Lung (tissue), 12 donors: Measurements from ENCODE around the gene PRMT3. TPM values are rescaled to one million over a fixed set of nuclear protein-coding genes. Genes with fewer than 3 reads are reported as not detected.
"Not testable (repeated sequence)": the region's sequence is repeated elsewhere in the genome, so short reads cannot be mapped to it uniquely, and the experiment has no call there.

Source experiments
- ATAC-seq: fragments of 200-7000 bp; cut with Tn5 transposase; one replicate; pipeline ENCODE4 v1.9.1; 2020; ENCODE audit warnings: moderate number of reproducible peaks; ENCODE audit not compliant: insufficient read depth, low FRiP score
- DNase-seq, 3 donors: peaks; one replicate each; pipeline ENCODE4 v3.0.0-alpha.2; 2013 to 2017
- H3K27ac ChIP-seq, 2 donors: one replicate each; pipeline ENCODE4 v1.5.1; 2013; ENCODE audit warnings: mild to moderate bottlenecking in 2 of 2, moderate library complexity in 2 of 2, control low read depth in 1 of 2, inconsistent platforms in 1 of 2, low read depth in 1 of 2, low read length in 1 of 2
- H3K27me3 ChIP-seq, 3 donors: one replicate each; pipeline ENCODE4 v1.5.1; 2013; ENCODE audit warnings: low read length in 2 of 3; ENCODE audit not compliant: control insufficient read depth in 3 of 3, insufficient read depth in 3 of 3
- H3K36me3 ChIP-seq, 4 donors: one replicate each; pipeline ENCODE4 v1.5.1; 2013; ENCODE audit warnings: low read length in 4 of 4, mild to moderate bottlenecking in 1 of 4, moderate library complexity in 1 of 4; ENCODE audit not compliant: control insufficient read depth in 4 of 4, insufficient read depth in 4 of 4
- H3K4me1 ChIP-seq, 5 donors: one replicate each; pipeline ENCODE4 v1.5.1; 2013; ENCODE audit warnings: low read length in 5 of 5, mild to moderate bottlenecking in 2 of 5, moderate library complexity in 1 of 5; ENCODE audit not compliant: control insufficient read depth in 5 of 5, insufficient read depth in 5 of 5
- H3K4me3 ChIP-seq: one replicate; pipeline ENCODE4 v1.5.1; 2013; ENCODE audit warnings: mild to moderate bottlenecking, control low read depth, moderate library complexity
- H3K9ac ChIP-seq, 2 donors: one replicate each; pipeline ENCODE4 v1.5.1; 2013; ENCODE audit warnings: low read length in 2 of 2, control low read depth in 1 of 2; ENCODE audit not compliant: insufficient read depth in 1 of 2
- H3K9me3 ChIP-seq, 4 donors: one replicate each; pipeline ENCODE4 v1.5.1; 2013; ENCODE audit warnings: low read length in 3 of 4, mild to moderate bottlenecking in 1 of 4, moderate library complexity in 1 of 4; ENCODE audit not compliant: control insufficient read depth in 4 of 4, insufficient read depth in 3 of 4
- WGBS, 2 donors: extraction: QIAGEN DNeasy Blood & Tissue Kit; methylation state at CpG; one replicate each; pipeline ENCODE4 v1.1.7; 2013; 5-methylcytosine and 5-hydroxymethylcytosine counted together
- polyA plus RNA-seq, 2 donors: library from polyadenylated mRNA; stranded (reverse); fragments of 200-250 nt; gene quantifications; one replicate each; pipeline ENCODE4 v1.2.1, GENCODE V29; 2013
- total RNA-seq, 2 donors: library from RNA; depleted of rRNA in 1 of 2; stranded (reverse); fragments of >200 nt in 1 of 2; gene quantifications; one replicate each; pipeline ENCODE4 v1.2.1, GENCODE V29; 2014 to 2021
- TF ChIP-seq, protein P1 (sequence below): IDR thresholded peaks from 2 replicates; pipeline ENCODE4 v1.5.1; 2012; ENCODE audit warnings: mild to moderate bottlenecking; ENCODE audit errors: control extremely low read depth, extremely low read depth
- donor health status: control.
- donor health status: control.
- donor health status: Bipolar disorder and iron deficiency.
- donor health status: healthy.
- donor health status: DM: yes; HTN: yes; CAD: no.

The PRMT3 gene
- total and polyA plus RNA-seq, 4 donors, result 8.2 to 19.7 (median 10.3) TPM

DNA sequence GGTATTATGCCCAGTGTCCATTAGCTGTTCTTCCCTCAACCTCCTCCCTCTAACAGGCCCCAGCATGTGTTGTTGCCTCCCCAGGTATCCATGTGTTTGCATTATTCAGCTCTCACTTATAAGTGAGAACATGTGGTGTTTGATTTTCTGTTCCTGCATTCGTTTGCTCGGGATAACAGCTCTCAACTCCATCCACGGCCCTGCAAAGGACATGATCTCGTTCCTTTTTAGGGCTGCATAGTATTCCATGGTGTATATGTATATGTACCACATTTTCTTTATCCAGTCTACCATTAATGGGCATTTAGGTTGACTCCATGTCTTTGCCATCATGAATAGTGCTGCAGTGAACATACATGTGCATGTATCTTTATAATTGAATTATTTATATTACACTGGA, 82.8 kb downstream of the PRMT3 start:
- peaks cover 0 to 3% (median 1%) of the 10 kb centered on the region in 4 donors for H3K36me3 ChIP-seq
- H3K27me3 ChIP-seq, result no peaks in the 10 kb centered on the region
- H3K4me1 ChIP-seq, result peaks cover 0 to 2% (median 0%) of the 10 kb centered on the region in 5 donors
- WGBS, 2 donors, result 91 to 95% methylated on average over 4 of the region's 4 CpGs
- H3K9me3 ChIP-seq, result peaks cover 0 to 3% (median 0%) of the 10 kb centered on the region in 4 donors
- TF ChIP-seq, protein P1, sequence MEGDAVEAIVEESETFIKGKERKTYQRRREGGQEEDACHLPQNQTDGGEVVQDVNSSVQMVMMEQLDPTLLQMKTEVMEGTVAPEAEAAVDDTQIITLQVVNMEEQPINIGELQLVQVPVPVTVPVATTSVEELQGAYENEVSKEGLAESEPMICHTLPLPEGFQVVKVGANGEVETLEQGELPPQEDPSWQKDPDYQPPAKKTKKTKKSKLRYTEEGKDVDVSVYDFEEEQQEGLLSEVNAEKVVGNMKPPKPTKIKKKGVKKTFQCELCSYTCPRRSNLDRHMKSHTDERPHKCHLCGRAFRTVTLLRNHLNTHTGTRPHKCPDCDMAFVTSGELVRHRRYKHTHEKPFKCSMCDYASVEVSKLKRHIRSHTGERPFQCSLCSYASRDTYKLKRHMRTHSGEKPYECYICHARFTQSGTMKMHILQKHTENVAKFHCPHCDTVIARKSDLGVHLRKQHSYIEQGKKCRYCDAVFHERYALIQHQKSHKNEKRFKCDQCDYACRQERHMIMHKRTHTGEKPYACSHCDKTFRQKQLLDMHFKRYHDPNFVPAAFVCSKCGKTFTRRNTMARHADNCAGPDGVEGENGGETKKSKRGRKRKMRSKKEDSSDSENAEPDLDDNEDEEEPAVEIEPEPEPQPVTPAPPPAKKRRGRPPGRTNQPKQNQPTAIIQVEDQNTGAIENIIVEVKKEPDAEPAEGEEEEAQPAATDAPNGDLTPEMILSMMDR, result no peak
- no peak overlapping the region for H3K27ac ChIP-seq
- no peak overlapping the region for H3K9ac ChIP-seq
- H3K4me3 ChIP-seq, result no peak overlapping the region
- DNase-seq (no peak), ATAC-seq (no peak)

DNA sequence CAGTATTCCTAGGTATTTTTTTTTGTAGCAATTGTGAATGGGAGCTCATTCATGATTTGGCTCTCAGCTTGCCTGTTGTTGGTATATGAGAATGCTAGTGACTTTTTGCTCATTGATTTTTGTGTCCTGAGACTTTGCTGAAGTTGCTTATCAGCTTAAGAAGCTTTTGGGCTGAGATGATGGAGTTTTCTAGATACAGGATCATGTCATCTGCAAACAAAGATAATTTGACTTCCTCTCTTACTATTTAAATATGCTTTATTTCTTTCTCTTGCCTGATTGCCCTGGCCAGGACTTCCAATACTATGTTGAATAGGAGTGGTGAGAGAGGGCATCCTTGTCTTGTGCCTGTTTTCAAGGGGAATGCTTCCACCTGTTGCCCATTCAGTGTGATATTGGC, 84.4 kb downstream of the PRMT3 start:
- not testable (repeated sequence) for H3K27me3 ChIP-seq, H3K36me3 ChIP-seq, H3K9ac ChIP-seq, ATAC-seq, H3K9me3 ChIP-seq, H3K4me1 ChIP-seq, H3K27ac ChIP-seq, H3K4me3 ChIP-seq, DNase-seq

DNA sequence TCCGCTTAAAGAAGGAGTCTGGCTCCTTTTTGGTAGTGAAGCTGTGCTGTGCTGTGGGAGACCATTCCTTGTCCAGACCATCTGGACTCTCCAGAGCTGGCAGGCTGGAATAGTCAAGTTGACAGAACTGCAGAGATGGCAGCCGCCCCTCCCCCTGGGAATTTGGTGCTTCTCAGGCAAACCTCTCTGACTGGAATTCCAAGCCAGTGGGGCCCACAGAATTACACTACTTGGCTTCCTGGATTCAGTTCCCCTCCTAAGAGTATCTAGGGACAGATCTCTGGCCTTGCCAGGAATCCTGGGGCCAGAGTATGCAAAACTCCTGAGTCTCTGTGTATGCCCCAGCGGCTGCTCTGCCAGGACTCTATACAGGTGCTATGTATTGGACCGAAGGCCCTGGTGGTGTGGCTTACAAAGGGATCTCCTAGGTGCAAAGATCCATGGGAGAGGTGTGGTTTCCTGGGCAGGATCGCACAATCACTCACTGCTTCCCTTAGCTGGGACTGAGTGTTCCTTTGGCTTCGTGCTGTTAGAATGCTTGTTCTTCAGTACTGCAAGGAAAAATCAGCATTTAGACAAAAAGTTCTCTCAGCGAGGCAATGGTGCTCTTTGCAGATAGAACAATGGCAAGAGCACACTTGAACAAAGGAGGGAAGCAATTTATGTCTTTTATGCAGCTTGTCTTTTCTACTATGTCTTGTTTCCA, 86.8 kb downstream of the PRMT3 start:
- Histone ChIP-seq H3K4me1 (peaks cover 0 to 4% (median 0%) of the 10 kb centered on the region in 5 donors), H3K9ac (no peak overlapping the region), H3K9me3 (peaks cover 0 to 3% (median 0%) of the 10 kb centered on the region in 4 donors), H3K4me3 (no peak overlapping the region), H3K27me3 (no peaks in the 10 kb centered on the region), H3K36me3 (peaks cover 0 to 2% (median under 1%) of the 10 kb centered on the region in 4 donors), H3K27ac (peak overlapping the region in 1 of 2 donors; percentile 62)
- peak; percentile 19 for ATAC-seq
- TF ChIP-seq, protein P1, result no peak
- no peak for DNase-seq
- 72 to 75% methylated on average over 7 of the region's 7 CpGs for whole genome bisulfite sequencing, 2 donors

DNA sequence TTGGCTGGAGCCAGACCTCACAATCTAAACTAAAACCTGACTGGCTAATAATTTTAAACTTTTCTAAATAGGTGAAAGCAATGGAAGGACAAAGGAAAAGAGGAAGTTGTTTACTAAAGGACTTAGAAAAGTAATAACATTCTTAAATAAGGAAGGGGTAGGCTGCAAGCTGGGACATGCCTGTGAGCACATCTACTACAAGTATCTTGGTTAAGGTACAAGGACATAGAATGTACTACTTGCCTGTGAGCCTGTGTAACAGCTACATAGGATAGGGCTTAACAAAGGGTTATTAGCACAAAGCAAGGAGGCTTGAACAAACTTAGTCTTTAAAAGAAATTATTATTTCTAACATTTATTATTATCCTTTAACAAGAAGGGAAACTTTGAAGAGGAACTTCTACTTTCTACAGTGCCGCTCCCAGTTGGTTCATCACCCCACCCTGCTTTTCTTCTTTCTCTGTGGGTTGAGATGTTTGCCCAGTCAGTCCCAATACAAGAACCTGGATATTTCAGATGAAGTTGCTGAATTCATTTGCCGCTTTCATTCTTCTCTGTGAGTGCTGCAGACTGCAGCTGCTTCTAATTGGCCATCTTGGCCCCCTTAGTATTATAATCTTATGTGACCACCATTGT, 87.5 kb downstream of the PRMT3 start:
- peaks cover 0 to 2% (median under 1%) of the 10 kb centered on the region in 4 donors for H3K36me3 ChIP-seq
- H3K9ac ChIP-seq, result no peak overlapping the region
- H3K9me3 ChIP-seq, result peaks cover 0 to 3% (median 0%) of the 10 kb centered on the region in 4 donors
- WGBS, 2 donors, result 79 to 82% methylated on average over 2 of the region's 2 CpGs
- no peaks in the 10 kb centered on the region for H3K27me3 ChIP-seq
- no peak overlapping the region for H3K4me3 ChIP-seq
- peaks cover 0 to 4% (median 0%) of the 10 kb centered on the region in 5 donors for H3K4me1 ChIP-seq
- peak overlapping the region in 1 of 2 donors; percentile 29 for H3K27ac ChIP-seq
- DNase-seq, result no peak
- ATAC-seq, result no peak
- TF ChIP-seq, protein P1, result no peak
